ENCODE measurements around the gene COPA.

- TF ChIP-seq POLR2A (IDR thresholded peaks at IDR 0.05; ENCODE audit: low read depth, low read length) (no peak), POLR2AphosphoS5 (IDR thresholded peaks at IDR 0.05; ENCODE audit: low read depth, low read length) (no peak), TAF1 (IDR thresholded peaks at IDR 0.05; ENCODE audit: borderline replicate concordance, low read depth, low read length) (no peak)
Measured at GRCh38 chr1:160362168-160362957, 19.3 kb upstream of the COPA start.
